ENCODE measurements around the gene ZNF76. TPM values are rescaled to one million over a fixed set of nuclear protein-coding genes. Genes with fewer than 3 reads are reported as not detected.
A peak's percentile ranks its signal among the peaks of the same experiment; 100 is the strongest.
"Not testable (repeated sequence)": the region's sequence is repeated elsewhere in the genome, so short reads cannot be mapped to it uniquely, and the experiment has no call there.

ZNF76 gene
- total RNA-seq, 2 experiments from 2014 or later = 31.0 to 59.5 TPM

DNA sequence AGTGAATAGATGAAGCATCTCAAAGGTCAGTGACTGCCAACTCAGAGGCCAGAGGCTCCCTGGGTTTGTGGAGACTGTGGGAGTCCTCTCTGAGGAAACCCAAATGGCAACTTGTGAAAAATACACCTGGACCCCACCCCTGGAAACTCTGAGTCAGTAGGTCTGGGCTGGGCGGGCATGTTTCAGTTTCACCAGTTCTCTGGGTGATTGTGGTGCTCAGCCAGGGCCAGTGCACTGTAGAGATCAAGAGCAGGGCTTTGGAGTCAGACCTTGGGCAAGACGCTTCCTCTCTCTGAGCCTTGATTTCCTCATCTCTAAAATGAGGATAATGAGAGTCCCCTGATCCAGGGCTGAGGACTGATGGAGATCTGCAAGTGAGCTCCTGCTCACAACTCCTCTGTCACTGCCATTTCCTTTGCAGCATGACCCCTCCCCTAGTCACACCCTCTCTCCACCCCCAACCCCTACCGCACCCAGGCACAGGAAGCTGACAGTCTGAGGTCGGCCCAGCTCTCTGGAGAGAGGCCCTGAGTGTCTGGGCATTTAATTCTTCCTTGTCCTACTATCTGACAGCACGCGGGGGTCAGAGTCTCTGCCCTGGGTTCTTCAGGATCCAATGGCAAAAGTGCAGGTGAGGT, 43.2 kb downstream of the ZNF76 start:
- Histone ChIP-seq H3K9me3 (ENCODE audit: low read length) (no peaks in the 10 kb centered on the region), H3K79me2 (ENCODE audit: insufficient read depth, low read depth, low read length) (peaks cover 40% of the 10 kb centered on the region; the same call in 1 of the 2 replicates), H4K20me1 (ENCODE audit: insufficient read depth, low read length) (no peaks in the 10 kb centered on the region), H3K9me2 (ENCODE audit: insufficient read depth, low read length) (no peaks in the 10 kb centered on the region), H3K4me1 (ENCODE audit: insufficient read depth, low read length, poor library complexity, severe bottlenecking) (peaks cover 60% of the 10 kb centered on the region), H3K27ac (ENCODE audit: low read depth, low read length, poor library complexity, severe bottlenecking) (peak overlapping the region; percentile 71), H2AFZ (ENCODE audit: low read length) (no peak overlapping the region; the same call in 1 of the 2 replicates), H3K36me3 (ENCODE audit: insufficient read depth, low read length) (peaks cover 23% of the 10 kb centered on the region; the same call in 1 of the 2 replicates), H3K4me3 (ENCODE audit: low read depth, low read length, poor library complexity, severe bottlenecking) (peak overlapping the region; percentile 60), H3K4me2 (ENCODE audit: low read length) (peak overlapping the region; percentile 75)
- ChIA-PET CTCF (ENCODE audit: unreplicated experiment) (interaction anchor here (0.8 kb wide), 1 partner anchor 22 kb away, joined by 5 read pairs; no protein-coding TSS in a partner anchor), POLR2A (interaction anchor here (0.6 to 1.2 kb wide), 6 partner anchors 9 to 456 kb away, joined by 3 to 8 read pairs (median 3); partner anchors contain the start of gene FANCE)
- TF ChIP-seq, protein P1, sequence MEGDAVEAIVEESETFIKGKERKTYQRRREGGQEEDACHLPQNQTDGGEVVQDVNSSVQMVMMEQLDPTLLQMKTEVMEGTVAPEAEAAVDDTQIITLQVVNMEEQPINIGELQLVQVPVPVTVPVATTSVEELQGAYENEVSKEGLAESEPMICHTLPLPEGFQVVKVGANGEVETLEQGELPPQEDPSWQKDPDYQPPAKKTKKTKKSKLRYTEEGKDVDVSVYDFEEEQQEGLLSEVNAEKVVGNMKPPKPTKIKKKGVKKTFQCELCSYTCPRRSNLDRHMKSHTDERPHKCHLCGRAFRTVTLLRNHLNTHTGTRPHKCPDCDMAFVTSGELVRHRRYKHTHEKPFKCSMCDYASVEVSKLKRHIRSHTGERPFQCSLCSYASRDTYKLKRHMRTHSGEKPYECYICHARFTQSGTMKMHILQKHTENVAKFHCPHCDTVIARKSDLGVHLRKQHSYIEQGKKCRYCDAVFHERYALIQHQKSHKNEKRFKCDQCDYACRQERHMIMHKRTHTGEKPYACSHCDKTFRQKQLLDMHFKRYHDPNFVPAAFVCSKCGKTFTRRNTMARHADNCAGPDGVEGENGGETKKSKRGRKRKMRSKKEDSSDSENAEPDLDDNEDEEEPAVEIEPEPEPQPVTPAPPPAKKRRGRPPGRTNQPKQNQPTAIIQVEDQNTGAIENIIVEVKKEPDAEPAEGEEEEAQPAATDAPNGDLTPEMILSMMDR (conservative IDR thresholded peaks at IDR 0.05; ENCODE audit: low read length) = no peak
- TF ChIP-seq EZH2phosphoT487 (IDR thresholded peaks at IDR 0.05; ENCODE audit: borderline replicate concordance, low read depth, low read length) = no peak
- peak; percentile 81 for DNase-seq (ENCODE audit: low spot score)
- intact Hi-C loops (cut with micrococcal nuclease; ENCODE audit: unreplicated experiment) = loop anchor here (1.0 kb wide), 1 partner anchor 25 kb away; no protein-coding TSS in a partner anchor
- no TSS peak for BruUV-seq (replicated peaks)

DNA sequence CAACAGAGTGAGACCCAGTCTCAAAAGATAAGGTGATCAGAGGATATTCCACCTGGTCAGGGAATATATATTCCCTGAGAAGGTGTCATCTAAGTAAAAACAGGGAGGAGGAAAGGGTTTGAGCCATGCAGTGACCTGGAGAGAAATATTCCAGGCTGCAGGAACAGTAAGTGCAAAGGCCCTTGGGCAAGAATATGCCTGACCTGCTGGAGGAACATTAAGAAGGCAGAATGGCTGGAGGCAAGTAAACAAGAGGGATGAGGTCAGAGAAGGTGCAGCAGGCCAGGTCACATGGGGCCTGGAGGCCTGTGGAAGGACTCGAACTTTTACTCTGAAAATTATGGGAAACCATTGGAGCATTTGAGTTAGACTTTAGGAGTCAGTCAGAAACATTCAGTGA, 44.8 kb downstream of the ZNF76 start:
- H3K36me3 ChIP-seq (ENCODE audit: insufficient read depth, low read length) = peaks cover 23% of the 10 kb centered on the region; the same call in 1 of the 2 replicates
- peaks cover 24% of the 10 kb centered on the region; the same call in 1 of the 2 replicates for H3K79me2 ChIP-seq (ENCODE audit: insufficient read depth, low read depth, low read length)
- H3K27ac ChIP-seq (ENCODE audit: low read depth, low read length, poor library complexity, severe bottlenecking) = no peak overlapping the region
- H3K4me3 ChIP-seq (ENCODE audit: low read depth, low read length, poor library complexity, severe bottlenecking) = no peak overlapping the region
- no peaks in the 10 kb centered on the region for H3K9me2 ChIP-seq (ENCODE audit: insufficient read depth, low read length)
- no peak for DNase-seq (ENCODE audit: low spot score)
- CTCF ChIA-PET (ENCODE audit: unreplicated experiment) = no interaction called here
- H3K9me3 ChIP-seq (ENCODE audit: low read length) = no peaks in the 10 kb centered on the region
- H2AFZ ChIP-seq (ENCODE audit: low read length) = no peak overlapping the region
- H3K4me1 ChIP-seq (ENCODE audit: insufficient read depth, low read length, poor library complexity, severe bottlenecking) = peaks cover 49% of the 10 kb centered on the region
- H4K20me1 ChIP-seq (ENCODE audit: insufficient read depth, low read length) = no peaks in the 10 kb centered on the region
- POLR2A ChIA-PET = no interaction called here
- H3K4me2 ChIP-seq (ENCODE audit: low read length) = no peak overlapping the region
- no TSS peak for BruUV-seq (replicated peaks)
- TF ChIP-seq EZH2phosphoT487 (IDR thresholded peaks at IDR 0.05; ENCODE audit: borderline replicate concordance, low read depth, low read length) = no peak
- TF ChIP-seq, protein P1 (conservative IDR thresholded peaks at IDR 0.05; ENCODE audit: low read length) = no peak
- intact Hi-C loops (cut with micrococcal nuclease; ENCODE audit: unreplicated experiment) = no loop called here

DNA sequence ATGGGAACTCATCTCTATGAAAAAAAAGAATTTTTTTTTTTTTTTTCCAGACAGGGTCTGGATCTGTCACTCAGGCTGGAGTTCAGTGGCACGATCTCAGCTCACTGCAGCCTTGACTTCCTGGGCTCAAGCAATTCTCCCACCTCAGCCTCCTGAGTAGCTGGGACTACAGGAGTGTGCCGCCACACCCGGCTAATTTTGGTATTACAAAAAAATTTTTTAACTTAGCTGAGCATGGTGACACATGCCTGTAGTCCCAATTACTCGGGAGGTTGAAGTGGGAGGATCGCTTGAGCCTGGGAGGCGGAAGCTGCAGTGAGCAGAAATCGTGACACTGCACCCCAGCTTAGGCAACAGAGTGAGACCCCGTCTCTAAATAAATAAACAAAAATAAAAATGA, 45.6 kb downstream of the ZNF76 start:
- Histone ChIP-seq H3K4me3 (ENCODE audit: low read depth, low read length, poor library complexity, severe bottlenecking) (no peak overlapping the region), H3K36me3 (ENCODE audit: insufficient read depth, low read length) (peaks cover 23% of the 10 kb centered on the region; the same call in 1 of the 2 replicates), H3K9me3 (ENCODE audit: low read length) (no peaks in the 10 kb centered on the region), H3K79me2 (ENCODE audit: insufficient read depth, low read depth, low read length) (peaks cover 16% of the 10 kb centered on the region; the same call in 1 of the 2 replicates), H2AFZ (ENCODE audit: low read length) (no peak overlapping the region), H3K9me2 (ENCODE audit: insufficient read depth, low read length) (no peaks in the 10 kb centered on the region), H4K20me1 (ENCODE audit: insufficient read depth, low read length) (no peaks in the 10 kb centered on the region), H3K27ac (ENCODE audit: low read depth, low read length, poor library complexity, severe bottlenecking) (no peak overlapping the region), H3K4me1 (ENCODE audit: insufficient read depth, low read length, poor library complexity, severe bottlenecking) (peaks cover 49% of the 10 kb centered on the region), H3K4me2 (ENCODE audit: low read length) (no peak overlapping the region)
- POLR2A ChIA-PET = interaction anchor here (0.7 kb wide), 3 partner anchors 21 to 168 kb away, joined by 3 to 5 read pairs (median 5); no protein-coding TSS in a partner anchor
- BruUV-seq (replicated peaks) = no TSS peak
- no peak for DNase-seq (ENCODE audit: low spot score)
- CTCF ChIA-PET (ENCODE audit: unreplicated experiment) = interaction anchor here (0.6 kb wide), 1 partner anchor 38 kb away, joined by 4 read pairs; no protein-coding TSS in a partner anchor
- TF ChIP-seq, protein P1 (conservative IDR thresholded peaks at IDR 0.05; ENCODE audit: low read length) = no peak
- TF ChIP-seq EZH2phosphoT487 (IDR thresholded peaks at IDR 0.05; ENCODE audit: borderline replicate concordance, low read depth, low read length) = no peak
- intact Hi-C loops (cut with micrococcal nuclease; ENCODE audit: unreplicated experiment) = no loop called here

DNA sequence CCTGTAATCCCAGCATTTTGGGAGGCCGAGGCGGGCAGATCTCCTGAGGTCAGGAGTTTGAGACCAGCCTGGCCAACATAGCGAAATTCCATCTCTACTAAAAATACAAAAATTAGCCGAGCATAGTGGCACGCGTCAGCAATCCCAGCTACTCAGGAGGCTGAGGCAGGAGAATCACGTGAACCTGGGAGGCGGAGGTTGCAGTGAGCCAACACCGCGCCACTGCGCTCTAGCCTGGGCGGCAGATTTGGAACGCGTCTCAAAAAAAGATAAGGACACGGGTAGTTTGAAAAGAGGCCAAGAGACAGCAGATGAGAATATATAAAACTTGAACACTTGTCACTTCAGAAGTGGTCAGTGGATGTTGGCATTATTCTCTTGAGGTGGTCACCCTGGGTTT, 47.6 kb downstream of the ZNF76 start:
- H3K9me3 ChIP-seq (ENCODE audit: low read length); POLR2A ChIA-PET; BruUV-seq (replicated peaks); H3K4me3 ChIP-seq (ENCODE audit: low read depth, low read length, poor library complexity, severe bottlenecking); H3K79me2 ChIP-seq (ENCODE audit: insufficient read depth, low read depth, low read length); H3K9me2 ChIP-seq (ENCODE audit: insufficient read depth, low read length); H3K27ac ChIP-seq (ENCODE audit: low read depth, low read length, poor library complexity, severe bottlenecking); H4K20me1 ChIP-seq (ENCODE audit: insufficient read depth, low read length); DNase-seq (ENCODE audit: low spot score); intact Hi-C loops (cut with micrococcal nuclease; ENCODE audit: unreplicated experiment); CTCF ChIA-PET (ENCODE audit: unreplicated experiment); H3K4me2 ChIP-seq (ENCODE audit: low read length); H2AFZ ChIP-seq (ENCODE audit: low read length): not testable (repeated sequence)
- Histone ChIP-seq H3K4me1 (ENCODE audit: insufficient read depth, low read length, poor library complexity, severe bottlenecking) (peaks cover 51% of the 10 kb centered on the region), H3K36me3 (ENCODE audit: insufficient read depth, low read length) (peaks cover 19% of the 10 kb centered on the region; the same call in 1 of the 2 replicates)

Measured in OCI-LY7 (cell line).